K562 (cell line): Measurements from ENCODE around the gene TMED10. TPM values are rescaled to one million over a fixed set of nuclear protein-coding genes. Genes with fewer than 3 reads are reported as not detected.

ENCODE experiments used
- CC2D1A ChIP-seq: fragments of 450-650 bp; IDR thresholded peaks from 2 replicates; pipeline ENCODE4 v1.6.1; 2017; ENCODE audit warnings: mild to moderate bottlenecking
- ESRRA ChIP-seq: fragments of 450-650 bp; IDR thresholded peaks from 2 replicates; pipeline ENCODE4 v1.6.1; 2014; ENCODE audit warnings: low read depth, mild to moderate bottlenecking, moderate library complexity, borderline replicate concordance
- HNRNPL ChIP-seq: fragments of 200-400 bp; formaldehyde crosslinking; IDR thresholded peaks from 2 replicates; pipeline ENCODE4 v1.6.1; 2017; ENCODE audit warnings: low read depth, mild to moderate bottlenecking, low read length
- RAD21 ChIP-seq, 2 experiments: fragments of 250-450 bp in 1 of 2; fragments of 450-650 bp in 1 of 2; sonication (Bioruptor Pico) in 1 of 2; formaldehyde crosslinking in 1 of 2; IDR thresholded peaks in 1 of 2; conservative IDR thresholded peaks in 1 of 2; 2 replicates each; pipeline versions ENCODE4 v1.4.0 to v1.8.0; 2020 to 2022; ENCODE audit warnings: mild to moderate bottlenecking in 2 of 2, moderate library complexity in 1 of 2
- SMC3 ChIP-seq: conservative IDR thresholded peaks from 2 replicates; pipeline ENCODE4 v1.6.1; 2011; ENCODE audit warnings: low read depth, low read length, improper control_type of control experiment; ENCODE audit not compliant: insufficient read depth
- polyA plus RNA-seq, 8 experiments: library from polyadenylated mRNA; depleted of rRNA in 4 of 8; stranded (reverse) in 5 of 8; unstranded in 3 of 8; fragments of >200 nt; fragmentation: Nextera tagmentation in 2 of 8; fragmentation: Illumina TruSeq in 1 of 8; extraction: Ambion mirVana in 2 of 8; extraction: Trizol in 1 of 8; gene quantifications; 2 replicates each; pipeline versions ENCODE4 v1.2.1 to v1.2.3, GENCODE V29; 2011 to 2014; ENCODE audit warnings: inconsistent platforms in 1 of 8, missing spikeins in 1 of 8
- total RNA-seq, 7 experiments: library from RNA; depleted of rRNA in 6 of 7; stranded (reverse); fragments of >200 nt in 6 of 7; fragmentation: Illumina TruSeq in 2 of 7; extraction: Trizol in 2 of 7; gene quantifications; 2 replicates each; pipeline versions ENCODE4 v1.2.1 to v1.2.3, GENCODE V29; 2011 to 2021; ENCODE audit warnings: low replicate concordance in 1 of 7
- TF ChIP-seq, protein P1 (sequence below), 2 experiments: fragments of 450-650 bp; formaldehyde crosslinking in 1 of 2; IDR thresholded peaks; 2 replicates each; pipeline versions ENCODE4 v1.4.0 to v1.6.1; 2014 to 2020; ENCODE audit warnings: mild to moderate bottlenecking in 2 of 2, borderline replicate concordance in 1 of 2, low read depth in 1 of 2
- TF ChIP-seq, protein P2 (sequence below), 2 experiments: fragments of 450-650 bp in 1 of 2; sonication (generic) in 1 of 2; formaldehyde crosslinking; conservative IDR thresholded peaks; 2 replicates each; pipeline versions ENCODE4 v1.4.0 to v1.8.1; 2020 to 2022; ENCODE audit warnings: mild to moderate bottlenecking in 1 of 2, missing genetic modification reagents in 1 of 2
- TF ChIP-seq, protein P3 (sequence below), 3 experiments: IDR thresholded peaks in 2 of 3; conservative IDR thresholded peaks in 1 of 3; 2 replicates each; pipeline ENCODE4 v1.5.1; 2011 to 2012; ENCODE audit warnings: low read length in 3 of 3, mild to moderate bottlenecking in 3 of 3, control low read depth in 2 of 3, improper control_type of control experiment in 1 of 3, inconsistent platforms in 1 of 3, low read depth in 1 of 3, mixed read lengths in 1 of 3, moderate library complexity in 1 of 3; ENCODE audit not compliant: insufficient read depth in 2 of 3

TMED10 gene
- total and polyA plus RNA-seq, 9 of the 15 experiments (the other 6 are each of a cell fraction or from before 2014, with no cell fraction given): 62.2 to 233 (median 124) TPM

- TF ChIP-seq, protein P1, sequence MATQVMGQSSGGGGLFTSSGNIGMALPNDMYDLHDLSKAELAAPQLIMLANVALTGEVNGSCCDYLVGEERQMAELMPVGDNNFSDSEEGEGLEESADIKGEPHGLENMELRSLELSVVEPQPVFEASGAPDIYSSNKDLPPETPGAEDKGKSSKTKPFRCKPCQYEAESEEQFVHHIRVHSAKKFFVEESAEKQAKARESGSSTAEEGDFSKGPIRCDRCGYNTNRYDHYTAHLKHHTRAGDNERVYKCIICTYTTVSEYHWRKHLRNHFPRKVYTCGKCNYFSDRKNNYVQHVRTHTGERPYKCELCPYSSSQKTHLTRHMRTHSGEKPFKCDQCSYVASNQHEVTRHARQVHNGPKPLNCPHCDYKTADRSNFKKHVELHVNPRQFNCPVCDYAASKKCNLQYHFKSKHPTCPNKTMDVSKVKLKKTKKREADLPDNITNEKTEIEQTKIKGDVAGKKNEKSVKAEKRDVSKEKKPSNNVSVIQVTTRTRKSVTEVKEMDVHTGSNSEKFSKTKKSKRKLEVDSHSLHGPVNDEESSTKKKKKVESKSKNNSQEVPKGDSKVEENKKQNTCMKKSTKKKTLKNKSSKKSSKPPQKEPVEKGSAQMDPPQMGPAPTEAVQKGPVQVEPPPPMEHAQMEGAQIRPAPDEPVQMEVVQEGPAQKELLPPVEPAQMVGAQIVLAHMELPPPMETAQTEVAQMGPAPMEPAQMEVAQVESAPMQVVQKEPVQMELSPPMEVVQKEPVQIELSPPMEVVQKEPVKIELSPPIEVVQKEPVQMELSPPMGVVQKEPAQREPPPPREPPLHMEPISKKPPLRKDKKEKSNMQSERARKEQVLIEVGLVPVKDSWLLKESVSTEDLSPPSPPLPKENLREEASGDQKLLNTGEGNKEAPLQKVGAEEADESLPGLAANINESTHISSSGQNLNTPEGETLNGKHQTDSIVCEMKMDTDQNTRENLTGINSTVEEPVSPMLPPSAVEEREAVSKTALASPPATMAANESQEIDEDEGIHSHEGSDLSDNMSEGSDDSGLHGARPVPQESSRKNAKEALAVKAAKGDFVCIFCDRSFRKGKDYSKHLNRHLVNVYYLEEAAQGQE (IDR thresholded peaks at IDR 0.05; ENCODE audit: borderline replicate concordance): peak; percentile 73
- TF ChIP-seq, protein P1 (CRISPR knock-in tag; IDR thresholded peaks at IDR 0.05; ENCODE audit: low read depth): no peak
- TF ChIP-seq CC2D1A (peak; percentile 28; the same call in 1 of the 2 replicates), RAD21 (CRISPR knock-in tag; conservative IDR thresholded peaks at IDR 0.05 in 1 of 2, IDR thresholded peaks at IDR 0.05 in 1 of 2) (peak; percentile 74 to 90), HNRNPL (no peak), SMC3 (peak; percentile 74; the same call in 1 of the 2 replicates), ESRRA (peak; percentile 61; the same call in 1 of the 2 replicates)
- TF ChIP-seq, protein P2, sequence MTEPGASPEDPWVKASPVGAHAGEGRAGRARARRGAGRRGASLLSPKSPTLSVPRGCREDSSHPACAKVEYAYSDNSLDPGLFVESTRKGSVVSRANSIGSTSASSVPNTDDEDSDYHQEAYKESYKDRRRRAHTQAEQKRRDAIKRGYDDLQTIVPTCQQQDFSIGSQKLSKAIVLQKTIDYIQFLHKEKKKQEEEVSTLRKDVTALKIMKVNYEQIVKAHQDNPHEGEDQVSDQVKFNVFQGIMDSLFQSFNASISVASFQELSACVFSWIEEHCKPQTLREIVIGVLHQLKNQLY (CRISPR knock-in tag; conservative IDR thresholded peaks at IDR 0.05): no peak
- TF ChIP-seq, protein P3, sequence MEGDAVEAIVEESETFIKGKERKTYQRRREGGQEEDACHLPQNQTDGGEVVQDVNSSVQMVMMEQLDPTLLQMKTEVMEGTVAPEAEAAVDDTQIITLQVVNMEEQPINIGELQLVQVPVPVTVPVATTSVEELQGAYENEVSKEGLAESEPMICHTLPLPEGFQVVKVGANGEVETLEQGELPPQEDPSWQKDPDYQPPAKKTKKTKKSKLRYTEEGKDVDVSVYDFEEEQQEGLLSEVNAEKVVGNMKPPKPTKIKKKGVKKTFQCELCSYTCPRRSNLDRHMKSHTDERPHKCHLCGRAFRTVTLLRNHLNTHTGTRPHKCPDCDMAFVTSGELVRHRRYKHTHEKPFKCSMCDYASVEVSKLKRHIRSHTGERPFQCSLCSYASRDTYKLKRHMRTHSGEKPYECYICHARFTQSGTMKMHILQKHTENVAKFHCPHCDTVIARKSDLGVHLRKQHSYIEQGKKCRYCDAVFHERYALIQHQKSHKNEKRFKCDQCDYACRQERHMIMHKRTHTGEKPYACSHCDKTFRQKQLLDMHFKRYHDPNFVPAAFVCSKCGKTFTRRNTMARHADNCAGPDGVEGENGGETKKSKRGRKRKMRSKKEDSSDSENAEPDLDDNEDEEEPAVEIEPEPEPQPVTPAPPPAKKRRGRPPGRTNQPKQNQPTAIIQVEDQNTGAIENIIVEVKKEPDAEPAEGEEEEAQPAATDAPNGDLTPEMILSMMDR (IDR thresholded peaks at IDR 0.05 in 2 of 3, conservative IDR thresholded peaks at IDR 0.05 in 1 of 3; ENCODE audit: insufficient read depth in 2 of 3, low read depth in 1 of 3, low read length in 3 of 3): peak; percentile 61 to 84 (median 70)
Observed at GRCh38 chr14:75088566-75089373, 87.6 kb downstream of the TMED10 start (continued).
